Prostate gland (tissue), 2 donors: Measurements from ENCODE around the gene DRAM1. TPM values are rescaled to one million over a fixed set of nuclear protein-coding genes. Genes with fewer than 3 reads are reported as not detected.
"Not testable (repeated sequence)": the region's sequence is repeated elsewhere in the genome, so short reads cannot be mapped to it uniquely, and the experiment has no call there.

ENCODE experiments used
- DNase-seq: peaks from one replicate; pipeline ENCODE4 v3.0.0-alpha.2; 2019; ENCODE audit warnings: low spot score
- H3K27ac ChIP-seq, 2 donors: fragments of 200-600 bp; sonication (generic); 2 replicates each; pipeline ENCODE4 v1.5.1; 2017 to 2019
- H3K27me3 ChIP-seq: fragments of 200-600 bp; sonication (generic); replicated peaks from 2 replicates; pipeline ENCODE4 v1.5.1; 2019; ENCODE audit not compliant: insufficient read depth
- H3K36me3 ChIP-seq, 2 donors: fragments of 200-600 bp; sonication (generic); 1 replicate in 1 of 2; 2 replicates in 1 of 2; pipeline versions ENCODE4 v1.5.1 to v1.8.1; 2017 to 2019
- H3K4me1 ChIP-seq: fragments of 200-600 bp; sonication (generic); replicated peaks from 2 replicates; pipeline ENCODE4 v1.5.1; 2019
- H3K4me3 ChIP-seq, 2 donors: fragments of 200-600 bp; sonication (generic); 2 replicates each; pipeline ENCODE4 v1.5.1; 2017 to 2019
- H3K9me3 ChIP-seq: fragments of 200-600 bp; sonication (generic); 2 replicates; pipeline ENCODE4 v1.5.1; 2017
- POLR2A ChIP-seq: fragments of 450-650 bp; IDR thresholded peaks from one replicate; pipeline ENCODE4 v1.6.1; 2016; ENCODE audit warnings: antibody characterized with exemption, mild to moderate bottlenecking
- POLR2AphosphoS5 ChIP-seq: sonication (generic); formaldehyde crosslinking; IDR thresholded peaks from one replicate; pipeline ENCODE4 v1.6.1; 2017; ENCODE audit warnings: antibody characterized with exemption
- WGBS: methylation state at CpG from one replicate; pipeline ENCODE4 v1.1.5; 2018; 5-methylcytosine and 5-hydroxymethylcytosine counted together
- intact Hi-C: fragments of 100-400 bp; cut with DNase I; formaldehyde crosslinking; loops from one replicate; pipeline ENCODE4 v1.14.2; 2022
- total RNA-seq, 2 donors: library from RNA; depleted of rRNA; stranded (reverse); fragments of >200 nt; gene quantifications; one replicate each; pipeline ENCODE4 v1.1.0, GENCODE V29; 2016
- TF ChIP-seq, protein P1 (sequence below), 4 experiments: fragments of 200-600 bp in 2 of 4; fragments of 450-650 bp in 2 of 4; sonication (generic) in 2 of 4; IDR thresholded peaks; 1 replicate in 3 of 4; 2 replicates in 1 of 4; pipeline ENCODE4 v1.5.1; 2016 to 2019; ENCODE audit warnings: antibody characterized with exemption in 4 of 4, mild to moderate bottlenecking in 2 of 4, moderate library complexity in 2 of 4

DRAM1 gene
- total RNA-seq, 2 donors from 2014 or later, result 12.8 to 13.1 TPM

DNA sequence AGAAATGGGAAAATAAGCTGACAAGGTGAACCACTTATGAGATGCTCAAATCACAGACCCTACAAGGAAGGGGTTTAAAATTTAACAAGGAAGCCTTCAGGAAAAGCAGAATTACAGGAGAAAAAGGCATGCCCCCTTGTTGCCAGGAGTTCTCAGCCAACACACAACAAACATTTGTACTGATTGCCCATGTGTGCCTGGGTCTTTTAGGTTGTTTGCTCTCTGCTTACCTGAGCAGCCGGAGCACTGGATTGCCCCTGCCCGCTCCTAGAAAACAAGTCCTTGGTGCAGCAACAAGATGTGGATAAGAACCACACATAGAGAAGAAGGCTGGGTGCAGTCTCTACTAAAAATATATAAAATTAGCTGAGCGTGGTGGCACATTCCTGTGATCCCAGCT is 3.4 kb downstream of the DRAM1 start:
- WGBS, result 96% methylated on average over 3 of the region's 3 CpGs
- TF ChIP-seq POLR2AphosphoS5, result no peak
- no peak for TF ChIP-seq POLR2A
- TF ChIP-seq, protein P1, sequence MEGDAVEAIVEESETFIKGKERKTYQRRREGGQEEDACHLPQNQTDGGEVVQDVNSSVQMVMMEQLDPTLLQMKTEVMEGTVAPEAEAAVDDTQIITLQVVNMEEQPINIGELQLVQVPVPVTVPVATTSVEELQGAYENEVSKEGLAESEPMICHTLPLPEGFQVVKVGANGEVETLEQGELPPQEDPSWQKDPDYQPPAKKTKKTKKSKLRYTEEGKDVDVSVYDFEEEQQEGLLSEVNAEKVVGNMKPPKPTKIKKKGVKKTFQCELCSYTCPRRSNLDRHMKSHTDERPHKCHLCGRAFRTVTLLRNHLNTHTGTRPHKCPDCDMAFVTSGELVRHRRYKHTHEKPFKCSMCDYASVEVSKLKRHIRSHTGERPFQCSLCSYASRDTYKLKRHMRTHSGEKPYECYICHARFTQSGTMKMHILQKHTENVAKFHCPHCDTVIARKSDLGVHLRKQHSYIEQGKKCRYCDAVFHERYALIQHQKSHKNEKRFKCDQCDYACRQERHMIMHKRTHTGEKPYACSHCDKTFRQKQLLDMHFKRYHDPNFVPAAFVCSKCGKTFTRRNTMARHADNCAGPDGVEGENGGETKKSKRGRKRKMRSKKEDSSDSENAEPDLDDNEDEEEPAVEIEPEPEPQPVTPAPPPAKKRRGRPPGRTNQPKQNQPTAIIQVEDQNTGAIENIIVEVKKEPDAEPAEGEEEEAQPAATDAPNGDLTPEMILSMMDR (IDR thresholded peaks at IDR 0.05), result no peak
- Histone ChIP-seq H3K27me3 (no peaks in the 10 kb centered on the region), H3K27ac (no peak overlapping the region), H3K9me3 (no peaks in the 10 kb centered on the region), H3K4me3 (no peak overlapping the region), H3K36me3 (no peaks in the 10 kb centered on the region), H3K4me1 (no peaks in the 10 kb centered on the region)
- intact Hi-C loops, result no loop called here
- no peak for DNase-seq

DNA sequence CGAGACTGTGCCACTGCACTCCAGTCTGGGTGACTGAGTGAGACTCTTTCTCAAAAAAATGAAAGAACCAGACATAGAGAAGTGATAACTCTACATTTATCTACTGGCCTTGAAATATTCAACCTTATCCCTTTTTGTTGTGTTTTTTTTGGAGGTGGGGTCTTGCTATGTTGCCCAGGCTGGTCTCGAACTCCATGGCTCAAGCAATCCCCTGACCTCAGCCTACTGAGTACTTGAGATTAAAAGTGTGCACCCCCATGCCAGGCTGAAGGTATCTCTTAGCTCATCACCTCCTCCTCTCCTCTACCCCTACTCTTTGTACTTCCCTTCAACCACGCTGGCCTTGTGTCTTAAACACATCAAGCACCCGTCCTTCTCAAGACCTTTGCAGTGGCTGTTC is 3.8 kb downstream of the DRAM1 start:
- DNase-seq, result no peak
- Histone ChIP-seq H3K27ac (no peak overlapping the region), H3K4me3 (no peak overlapping the region), H3K9me3 (no peaks in the 10 kb centered on the region), H3K27me3 (no peaks in the 10 kb centered on the region), H3K36me3 (no peaks in the 10 kb centered on the region), H3K4me1 (no peaks in the 10 kb centered on the region)
- TF ChIP-seq POLR2A, result no peak
- no peak for TF ChIP-seq POLR2AphosphoS5
- TF ChIP-seq, protein P1 (IDR thresholded peaks at IDR 0.05), result no peak
- intact Hi-C loops, result no loop called here
- 81% methylated on average over 4 of the region's 4 CpGs for WGBS

DNA sequence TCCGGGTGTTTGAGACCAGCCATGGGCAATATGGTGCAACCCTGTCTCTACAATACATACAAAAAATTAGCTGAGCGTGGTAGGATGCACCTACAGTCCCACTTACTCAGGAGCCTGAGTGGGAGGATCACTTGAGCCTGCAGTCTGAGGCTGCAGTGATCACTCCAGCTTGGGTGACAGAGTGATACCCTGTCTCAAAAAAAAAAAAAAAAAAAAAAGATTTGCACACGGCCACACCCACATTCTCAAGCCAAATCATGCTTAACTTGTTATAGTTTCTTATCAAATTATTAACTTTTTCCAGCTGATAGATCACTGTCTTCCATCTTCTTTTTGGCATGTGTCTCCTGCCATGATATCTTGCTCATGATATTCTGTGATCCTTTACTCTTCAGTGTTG is 6.8 kb downstream of the DRAM1 start:
- DNase-seq, result no peak
- no peaks in the 10 kb centered on the region for H3K4me1 ChIP-seq
- no peak overlapping the region for H3K27ac ChIP-seq
- H3K4me3 ChIP-seq, result no peak overlapping the region
- no peak for TF ChIP-seq POLR2AphosphoS5
- no peak for TF ChIP-seq POLR2A
- TF ChIP-seq, protein P1 (IDR thresholded peaks at IDR 0.05), result no peak
- H3K36me3 ChIP-seq, result no peaks in the 10 kb centered on the region
- intact Hi-C loops, result no loop called here
- H3K27me3 ChIP-seq, result no peaks in the 10 kb centered on the region
- no peaks in the 10 kb centered on the region for H3K9me3 ChIP-seq
- 96% methylated on average over 3 of the region's 3 CpGs for WGBS

DNA sequence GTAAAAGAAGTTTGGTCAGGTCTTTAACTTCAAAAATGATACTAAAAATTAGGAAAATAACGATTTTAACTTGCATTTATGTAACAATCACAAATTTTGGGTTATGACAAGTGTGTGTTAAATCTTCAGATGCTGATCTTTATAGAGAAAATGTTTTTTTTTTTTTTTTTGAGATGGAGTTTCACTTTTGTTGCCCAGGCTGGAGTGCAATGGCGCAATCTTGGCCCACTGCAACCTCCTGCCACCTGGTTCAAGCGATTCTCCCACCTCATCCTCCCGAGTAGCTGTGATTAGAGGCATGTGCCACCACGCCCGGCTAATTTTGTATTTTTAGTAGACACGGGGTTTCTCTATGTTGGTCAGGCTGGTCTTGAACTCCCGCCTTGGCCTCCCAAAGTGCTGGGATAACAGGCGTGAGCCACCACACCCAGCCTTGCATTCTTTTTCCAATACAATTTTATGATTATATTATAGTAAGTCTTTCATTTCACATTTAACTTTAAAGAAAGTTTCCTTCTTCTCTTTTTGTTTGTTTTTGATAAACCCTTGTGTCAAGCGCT is 7.5 kb downstream of the DRAM1 start:
- H3K27me3 ChIP-seq, intact Hi-C loops, H3K4me3 ChIP-seq, H3K9me3 ChIP-seq, H3K27ac ChIP-seq, H3K4me1 ChIP-seq, H3K36me3 ChIP-seq, DNase-seq: not testable (repeated sequence)
- 87% methylated on average over 10 of the region's 10 CpGs for WGBS

DNA sequence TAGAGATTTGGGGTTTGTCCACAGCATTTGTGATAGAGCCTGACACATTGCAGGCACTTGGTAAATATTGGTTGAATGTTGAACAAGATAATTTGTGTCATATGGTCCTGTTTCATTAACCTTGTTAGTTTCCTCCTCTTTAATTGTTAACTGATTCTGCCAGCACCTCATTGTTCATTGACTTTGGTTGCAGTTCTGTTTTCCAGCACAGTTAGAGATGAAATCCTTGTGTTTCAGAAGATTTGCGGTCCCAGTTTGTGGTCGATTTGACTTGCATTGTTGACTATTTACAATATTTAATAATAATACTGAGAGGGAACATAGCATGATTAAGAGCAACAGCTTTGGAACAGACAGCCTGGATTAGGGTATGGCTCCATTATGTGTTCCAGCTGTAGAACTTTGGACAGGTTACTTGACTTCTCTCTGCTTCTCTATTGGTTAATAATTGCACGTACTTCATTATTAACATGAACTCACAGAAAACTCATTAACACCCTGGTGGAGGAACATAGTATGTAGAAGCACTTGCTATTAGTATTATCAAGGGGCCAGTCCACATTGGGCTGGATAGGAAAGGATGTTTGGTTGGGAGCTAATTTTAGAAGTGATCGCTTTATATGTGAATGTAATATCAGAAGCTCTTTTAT is 8.7 kb downstream of the DRAM1 start:
- H3K36me3 ChIP-seq, result no peaks in the 10 kb centered on the region
- H3K9me3 ChIP-seq, result no peaks in the 10 kb centered on the region
- no peak for TF ChIP-seq POLR2AphosphoS5
- TF ChIP-seq POLR2A, result no peak
- TF ChIP-seq, protein P1 (IDR thresholded peaks at IDR 0.05), result no peak
- intact Hi-C loops, result no loop called here
- no peak overlapping the region for H3K4me3 ChIP-seq
- no peak for DNase-seq
- H3K4me1 ChIP-seq, result no peaks in the 10 kb centered on the region
- H3K27ac ChIP-seq, result no peak overlapping the region
- no peaks in the 10 kb centered on the region for H3K27me3 ChIP-seq
- 95% methylated on average over 4 of the region's 4 CpGs for WGBS
